Fibroblast of the conjunctiva (primary cell): ENCODE data around the gene SKI.

Experiments used
- DNase-seq: peaks from one replicate; pipeline ENCODE4 v3.0.0-alpha.2; 2010; ENCODE audit warnings: low read depth

SKI gene

DNA sequence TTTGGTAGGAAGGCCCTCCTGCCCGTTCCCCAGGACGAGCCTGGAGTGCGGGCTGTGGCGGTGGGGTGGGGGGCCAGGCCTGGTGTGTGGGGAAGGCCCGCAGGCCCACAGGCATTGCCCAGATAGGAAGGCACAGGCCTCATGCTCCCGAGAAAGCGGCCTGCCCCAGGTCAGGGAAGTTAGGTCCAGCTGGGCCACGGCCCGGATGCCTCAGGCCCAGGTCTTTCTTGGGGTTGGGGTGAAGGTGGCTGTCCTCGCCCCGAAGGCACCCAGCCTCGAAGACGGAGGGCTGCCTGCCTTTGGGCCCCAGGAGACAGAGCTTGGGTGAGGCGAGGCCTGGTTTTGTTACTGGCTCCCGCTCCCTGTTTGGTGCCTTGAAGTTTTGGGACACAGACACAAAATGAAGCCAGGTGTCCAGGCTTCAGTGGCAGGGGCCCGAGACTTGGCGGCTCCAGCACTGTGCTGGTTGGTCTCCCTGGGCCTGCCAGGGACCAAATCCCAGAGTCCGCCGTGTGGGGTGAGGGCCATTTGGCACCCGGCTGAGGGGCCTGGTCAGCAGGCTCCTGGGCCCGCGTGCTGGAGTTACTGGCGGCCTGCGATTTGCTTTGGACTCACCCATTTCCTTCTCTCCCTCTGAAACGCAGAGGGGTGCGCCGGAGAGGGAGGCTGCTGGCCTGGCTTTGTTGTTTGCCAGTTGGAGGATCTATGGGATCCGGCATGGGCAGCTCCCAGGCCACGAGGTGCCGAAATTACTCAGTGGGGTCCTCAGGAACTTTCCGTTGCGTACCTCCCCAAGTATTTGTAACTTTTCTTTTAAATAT is 2.0 kb downstream of the SKI start:
- no peak for DNase-seq

DNA sequence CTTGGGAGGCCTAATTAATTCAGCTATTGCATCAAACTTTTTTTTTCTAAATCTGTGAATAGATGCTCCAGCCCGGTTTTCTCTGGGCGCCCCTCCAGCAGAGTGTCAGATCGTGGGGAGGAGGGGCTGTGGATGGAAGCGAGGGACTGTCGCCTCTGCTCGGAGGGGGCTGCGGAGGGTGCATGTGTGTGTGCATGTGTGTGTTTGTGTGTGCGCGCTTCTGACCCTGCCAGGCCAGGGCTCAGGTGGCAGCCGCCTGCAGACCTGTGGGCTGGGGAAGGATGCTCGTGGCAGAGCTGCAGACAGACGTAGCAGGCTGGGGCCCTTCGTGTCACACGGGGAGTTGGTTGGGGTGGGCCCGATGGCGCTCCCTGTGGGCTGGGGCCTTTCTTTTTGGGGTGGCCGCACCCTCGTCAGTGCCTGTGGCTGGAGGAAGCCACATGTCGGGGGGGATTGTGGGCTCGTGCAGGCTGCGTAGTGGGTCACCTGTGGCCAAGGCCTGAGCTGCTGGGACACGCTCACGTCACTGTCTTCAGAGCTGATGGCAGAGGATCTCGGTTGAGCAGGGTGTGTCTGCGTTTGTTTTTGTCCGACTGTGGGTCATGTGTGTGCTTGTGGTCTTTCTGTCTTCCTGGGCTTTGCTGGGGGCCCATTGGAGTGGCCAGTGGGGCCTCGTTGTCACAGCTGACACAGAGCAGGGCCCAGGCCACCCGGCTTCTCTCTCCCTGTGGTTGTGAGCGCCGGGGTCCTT is 2.8 kb downstream of the SKI start:
- no peak for DNase-seq

DNA sequence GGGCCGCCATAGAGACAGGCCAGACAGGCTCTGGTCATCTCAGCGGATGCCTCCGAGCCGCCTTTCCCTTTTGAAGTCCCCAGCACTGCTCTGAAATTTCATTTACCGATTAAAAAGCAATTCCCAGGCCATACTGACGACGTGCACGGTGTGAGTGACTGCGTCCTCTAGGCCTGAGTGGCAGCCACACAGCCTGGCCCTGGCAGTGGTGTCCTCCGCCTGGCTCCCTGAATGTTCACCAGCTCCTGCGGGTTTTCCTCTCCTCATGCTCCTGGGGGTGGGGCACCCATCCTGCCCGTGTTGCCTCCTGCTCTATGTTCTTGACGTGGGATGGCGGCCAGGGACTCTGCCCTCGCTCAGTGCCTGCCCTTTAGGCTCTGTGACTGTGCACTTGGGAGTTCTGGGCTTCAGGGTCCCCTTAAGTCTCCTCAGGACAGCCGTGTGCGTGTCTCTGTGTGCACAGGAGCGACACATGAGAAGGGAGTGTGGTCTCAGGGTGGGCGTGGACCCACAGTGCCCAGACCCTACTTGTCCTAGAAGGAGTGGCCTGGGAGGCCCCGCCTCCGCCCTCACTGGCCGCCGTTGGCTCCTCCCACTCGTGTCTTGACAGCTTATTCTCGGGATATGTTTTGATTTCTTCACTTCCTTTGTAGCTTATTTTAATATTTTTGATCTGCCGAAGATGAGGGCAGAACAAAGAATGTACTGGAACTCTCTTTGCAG is 3.6 kb downstream of the SKI start:
- peak; percentile 68 for DNase-seq

DNA sequence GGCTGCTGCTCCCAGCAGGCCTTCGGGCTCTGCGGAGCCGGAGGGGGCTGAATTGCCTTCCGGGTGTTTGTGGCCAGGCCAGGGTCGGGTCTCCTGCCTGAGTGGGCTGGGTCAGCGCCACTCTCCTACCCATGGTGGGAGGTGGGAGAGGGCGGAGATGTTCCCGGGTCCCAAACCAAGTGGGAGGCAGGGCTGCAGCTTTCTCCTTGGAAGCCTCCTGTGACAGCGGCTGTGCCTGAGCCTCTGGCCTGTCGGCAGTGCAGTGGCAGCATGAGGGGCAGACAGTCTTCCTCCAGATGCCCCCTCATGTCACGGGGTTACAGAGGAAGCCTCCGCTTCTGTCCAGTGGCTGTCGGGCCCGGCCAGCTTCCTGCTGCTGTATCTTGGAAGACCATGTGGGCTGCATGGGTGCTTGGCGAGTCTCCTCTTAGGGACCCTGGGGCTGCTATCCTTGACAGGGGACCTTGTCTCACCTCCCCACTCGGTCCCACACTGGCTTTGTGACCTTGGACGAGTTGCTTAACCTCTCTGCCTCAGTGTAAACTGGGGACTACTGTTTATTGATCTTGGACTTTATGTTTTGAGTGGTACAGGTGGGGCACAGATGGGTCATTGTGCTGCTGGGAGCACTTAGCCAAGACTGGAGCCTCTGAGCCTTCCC is 4.3 kb downstream of the SKI start:
- no peak for DNase-seq

DNA sequence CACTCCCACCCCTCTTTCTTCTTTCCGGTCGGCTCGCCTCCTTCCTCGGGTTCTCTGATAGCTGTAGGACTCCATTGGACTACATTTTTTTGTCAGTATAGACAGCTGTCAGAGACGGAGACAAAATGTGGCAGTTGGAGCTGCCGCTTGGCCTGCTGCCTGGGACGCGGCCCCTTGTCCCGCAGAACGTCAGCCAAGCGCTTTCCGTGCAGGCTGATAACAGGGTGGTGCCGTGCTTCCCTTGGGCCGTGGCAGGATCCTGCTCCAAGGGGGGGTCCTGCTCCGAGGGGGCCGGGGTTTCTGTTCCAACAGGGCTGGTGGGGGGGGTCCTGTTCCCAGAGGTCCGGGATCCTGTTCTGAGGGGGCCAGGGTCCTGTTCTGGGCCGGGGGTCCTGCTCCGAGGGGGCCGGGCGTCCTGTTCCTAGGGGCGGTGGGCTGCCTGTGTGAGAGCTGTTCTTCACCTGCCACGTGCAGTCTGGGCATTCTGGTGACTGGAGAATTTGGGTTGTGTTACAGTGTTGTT is 4.9 kb downstream of the SKI start:
- DNase-seq, result no peak

DNA sequence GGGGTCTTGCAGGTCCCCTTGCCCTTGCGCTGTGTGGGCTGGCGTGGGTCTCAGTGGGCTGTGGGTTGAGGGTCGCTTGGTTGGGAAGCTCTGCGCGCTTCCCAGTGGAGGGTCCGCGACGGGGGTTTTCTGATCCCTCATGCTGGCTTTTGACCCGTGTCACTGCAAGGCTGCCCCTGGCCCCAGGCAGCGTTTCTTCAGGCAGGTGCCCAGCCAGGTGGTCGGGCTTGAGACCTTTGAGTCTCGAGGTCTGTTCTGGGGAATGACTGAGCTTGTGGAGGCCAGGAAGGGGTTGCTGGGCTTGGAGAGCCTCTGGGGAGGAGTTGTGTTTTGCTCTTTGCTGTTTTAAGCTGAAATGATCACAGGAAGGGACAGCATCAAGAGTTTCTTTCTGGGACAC is 5.3 kb downstream of the SKI start:
- DNase-seq, result no peak

DNA sequence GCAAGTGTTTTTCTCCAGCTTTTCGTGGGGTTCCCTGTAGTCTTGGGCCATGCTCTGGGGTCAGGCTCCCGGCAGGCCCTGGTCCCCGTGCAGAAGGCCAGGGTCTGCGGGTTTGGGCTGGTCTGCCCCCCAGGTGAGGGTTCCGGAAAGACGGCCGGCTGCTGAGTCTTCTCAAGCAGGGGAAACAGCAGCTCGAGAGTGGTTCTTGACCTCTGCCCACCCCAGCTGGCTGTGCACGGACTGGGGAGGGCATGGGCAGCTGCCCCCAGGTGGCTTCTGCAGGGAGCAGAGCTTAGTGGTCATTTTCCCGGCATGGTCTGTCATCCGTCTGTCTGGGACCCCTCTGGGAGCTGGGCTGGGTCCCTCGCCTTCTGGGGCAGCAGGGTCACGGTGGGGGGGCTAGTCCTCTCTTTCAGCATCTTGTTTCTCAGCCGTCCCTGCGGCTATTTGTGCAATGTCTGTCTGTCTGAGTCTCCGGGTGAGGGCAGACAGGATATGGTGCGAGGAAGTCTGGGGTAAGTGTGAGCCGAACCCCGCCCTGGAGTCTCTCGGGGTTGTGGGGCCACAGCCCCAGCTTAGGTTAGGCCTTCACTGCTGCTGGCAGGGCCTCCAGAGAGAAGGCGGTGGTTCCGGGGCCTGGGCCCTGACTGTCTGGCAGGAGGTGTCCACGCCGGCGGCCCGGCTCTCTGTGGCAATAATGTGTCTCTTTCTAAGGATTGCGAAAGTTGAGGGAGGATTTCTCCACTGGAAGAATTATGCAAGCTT is 6.1 kb downstream of the SKI start:
- peak; percentile 89 for DNase-seq

DNA sequence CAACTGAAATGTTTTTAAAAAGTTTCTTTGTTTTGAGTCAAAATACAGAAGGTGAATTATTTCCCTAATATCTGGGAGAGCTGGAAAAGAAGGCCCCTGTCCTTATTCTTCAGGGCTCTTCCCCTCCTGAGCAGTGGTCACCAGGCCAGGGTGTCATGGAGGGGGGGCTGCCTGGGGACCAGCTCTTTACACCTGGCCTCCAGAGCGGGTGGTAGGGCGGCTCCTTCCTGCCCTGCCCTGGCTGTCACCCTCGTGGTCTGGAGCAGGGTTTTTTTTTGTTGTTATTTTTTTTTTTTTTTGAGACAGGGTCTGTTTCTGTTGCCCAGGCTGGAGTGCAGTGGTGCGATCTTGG is 6.6 kb downstream of the SKI start:
- no peak for DNase-seq

DNA sequence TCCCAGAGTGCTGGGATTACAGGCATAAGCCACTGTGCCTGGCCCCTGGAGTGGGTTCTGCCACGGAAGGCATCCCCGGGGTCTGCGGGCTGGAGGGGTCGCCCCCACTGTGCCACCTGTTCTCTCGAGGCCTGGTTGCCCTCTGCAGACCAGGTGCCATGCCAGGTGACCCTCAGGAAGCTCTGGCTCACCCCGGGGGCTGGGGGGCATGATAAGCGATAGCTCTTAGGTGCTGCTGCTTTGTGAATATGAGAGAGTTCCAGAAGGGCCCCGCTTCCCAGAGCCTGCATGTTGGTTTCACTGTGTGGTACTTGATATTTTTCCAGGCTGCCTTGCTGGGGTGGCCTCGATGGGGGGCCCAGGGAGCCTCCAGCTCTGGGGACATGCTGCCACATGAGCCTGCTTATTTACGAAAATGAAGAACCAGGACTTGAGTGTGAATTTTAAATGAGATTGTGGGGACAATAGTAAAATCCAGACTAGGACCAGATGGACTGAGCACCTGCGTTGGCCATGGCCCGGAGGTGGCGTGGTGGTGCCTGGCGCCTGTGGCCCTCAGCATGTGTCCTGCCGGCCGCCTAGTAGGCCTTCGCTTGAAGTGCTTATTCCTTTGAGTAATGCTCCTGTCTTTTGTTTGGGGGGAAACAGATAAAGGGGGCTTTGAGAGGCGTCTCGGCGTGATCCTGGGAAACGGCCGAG is 7.3 kb downstream of the SKI start:
- no peak for DNase-seq

DNA sequence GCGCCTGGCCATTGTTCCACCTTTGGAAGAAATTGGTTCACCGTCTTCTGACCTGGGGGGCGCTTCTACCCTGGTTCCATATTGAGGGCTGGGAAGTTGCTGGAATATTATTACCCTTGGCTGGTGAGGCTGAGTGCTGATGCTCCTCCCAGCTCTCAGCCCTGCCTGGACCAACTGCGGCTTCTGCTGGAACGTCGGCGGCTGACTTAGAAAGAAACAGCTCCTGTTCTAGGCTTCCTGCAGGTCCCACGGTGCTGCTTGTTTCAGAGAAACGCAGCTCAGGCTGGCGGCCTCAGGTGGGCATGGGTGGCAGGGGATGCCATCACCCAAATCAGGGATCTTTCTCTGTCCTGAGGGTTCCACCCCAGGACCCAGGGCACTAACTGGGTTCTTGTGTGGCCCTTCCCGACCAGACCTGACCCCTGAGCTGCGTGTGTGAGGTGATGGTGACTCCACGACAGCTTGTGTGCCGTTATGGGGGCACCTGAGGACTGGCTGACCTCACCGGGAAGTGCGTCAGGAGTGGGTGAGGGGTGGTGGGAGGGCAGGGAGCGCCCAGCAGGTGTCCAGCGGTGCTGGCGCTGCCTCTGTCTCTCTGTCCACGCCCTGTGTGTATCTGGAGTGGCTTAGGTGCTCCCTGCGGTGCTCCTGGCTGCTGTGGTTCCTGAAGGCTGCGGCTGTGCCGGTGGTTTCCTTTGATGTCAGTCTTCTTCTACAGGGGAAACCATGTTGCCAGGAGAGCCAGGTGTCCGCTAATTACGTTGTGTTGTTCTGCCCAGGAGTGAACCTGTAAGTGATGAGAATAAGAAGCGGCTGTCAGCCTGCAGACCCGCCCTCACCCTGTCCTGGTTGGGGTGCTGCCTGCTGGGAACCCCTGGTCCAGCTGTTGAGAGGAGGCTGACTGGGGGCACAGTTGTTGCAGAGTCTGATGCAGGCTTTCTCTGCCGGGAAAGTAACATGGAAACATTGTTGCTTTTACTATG is 8.9 kb downstream of the SKI start:
- no peak for DNase-seq

DNA sequence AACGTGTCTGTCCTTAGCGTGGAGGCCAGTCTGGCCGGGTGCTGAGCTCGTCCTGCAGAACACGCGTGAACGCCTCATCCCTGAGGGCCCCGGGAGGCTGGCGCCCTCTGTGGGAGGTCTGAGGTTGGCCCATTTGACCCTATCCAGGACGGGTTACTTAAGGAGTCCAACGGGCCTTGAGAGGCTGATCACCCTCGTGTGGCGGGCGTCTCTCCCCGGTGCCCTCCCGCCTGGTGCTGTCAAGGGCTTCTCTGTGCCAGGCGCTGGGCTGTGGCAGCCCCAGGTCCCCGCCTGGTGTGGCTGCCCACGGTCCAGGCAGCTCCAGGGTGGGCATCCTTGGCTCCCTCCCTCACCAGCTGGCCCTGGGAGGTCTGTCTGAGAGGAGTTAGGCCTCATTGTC is 9.7 kb downstream of the SKI start:
- DNase-seq, result no peak

DNA sequence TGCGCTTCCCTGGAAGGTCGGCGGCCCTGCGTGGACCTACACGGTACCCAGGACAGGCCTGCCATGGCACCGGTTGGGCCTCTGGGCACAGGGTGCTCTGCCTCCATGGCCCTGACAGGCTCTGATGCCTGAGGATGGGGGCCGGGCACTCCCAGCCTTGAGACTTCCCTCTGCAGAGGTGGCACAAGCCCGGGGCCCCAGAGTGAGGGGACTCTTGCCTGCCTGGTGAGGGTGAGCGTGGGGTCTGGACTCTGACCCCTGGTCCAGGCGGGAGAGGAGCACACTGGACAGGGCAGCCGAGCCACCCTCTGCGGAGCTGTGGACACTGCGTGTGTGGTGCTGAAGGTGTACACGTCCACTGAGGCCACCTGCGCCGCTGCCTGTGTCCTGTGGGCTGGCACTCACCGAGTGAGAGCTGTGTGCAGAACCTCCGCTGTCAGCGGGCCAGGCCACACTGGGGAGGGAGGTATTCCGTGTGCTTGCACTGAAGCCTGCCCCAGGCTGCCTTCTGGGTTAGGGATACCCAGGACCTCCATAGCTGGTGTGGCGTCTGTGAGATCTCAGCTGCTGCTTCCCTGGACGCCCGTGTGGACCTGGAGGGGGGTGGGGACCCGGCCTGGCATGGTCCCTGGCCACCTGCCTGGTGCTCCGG is 10.4 kb downstream of the SKI start:
- DNase-seq, result no peak

DNA sequence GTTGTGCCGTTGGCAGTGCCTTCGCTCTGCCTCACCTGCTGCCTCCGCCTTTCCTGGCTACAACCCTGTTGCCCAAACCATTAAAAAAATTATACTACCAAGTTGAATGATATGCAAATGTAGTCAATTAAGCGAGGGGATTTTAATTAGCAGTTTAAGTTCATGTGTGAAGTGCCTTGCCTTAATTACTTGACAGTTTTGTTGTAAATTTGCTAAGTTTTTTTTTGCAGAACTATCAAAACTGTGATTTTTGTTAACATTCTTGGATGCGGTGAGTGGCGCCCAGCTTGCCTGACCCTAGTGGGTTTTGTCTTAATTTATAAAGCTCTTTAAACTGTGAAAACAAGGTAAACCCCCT is 10.9 kb downstream of the SKI start:
- DNase-seq, result no peak

DNA sequence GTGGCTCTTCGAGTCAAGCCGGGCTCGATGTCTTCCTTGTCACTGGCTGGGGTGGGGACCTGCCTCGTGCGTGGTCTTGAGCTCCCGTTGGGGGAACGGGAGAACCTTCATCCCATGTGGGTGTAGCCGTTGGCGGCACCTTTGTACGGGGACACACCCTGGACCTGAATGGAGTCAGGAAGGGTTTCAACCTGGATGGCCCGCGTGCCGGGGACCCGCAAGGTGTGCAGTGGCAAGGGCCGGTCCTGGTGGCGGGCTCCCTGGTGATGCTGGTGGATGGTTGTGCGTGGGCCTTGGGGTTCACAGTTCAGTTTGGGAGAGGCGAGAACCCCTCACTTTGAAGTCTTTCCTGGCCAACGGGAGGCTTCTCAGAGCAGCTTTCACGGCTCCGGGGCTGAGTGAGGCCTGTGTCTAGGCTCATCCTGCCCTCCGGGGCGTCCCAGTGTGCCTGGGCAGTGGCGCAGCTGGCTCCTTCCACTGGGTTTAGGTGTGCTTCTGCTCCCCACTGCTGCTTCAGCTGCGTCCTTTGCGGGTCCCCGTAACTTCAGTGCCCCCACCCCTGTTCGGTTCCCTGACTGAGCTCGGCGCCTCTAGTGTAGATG is 11.4 kb downstream of the SKI start:
- no peak for DNase-seq

DNA sequence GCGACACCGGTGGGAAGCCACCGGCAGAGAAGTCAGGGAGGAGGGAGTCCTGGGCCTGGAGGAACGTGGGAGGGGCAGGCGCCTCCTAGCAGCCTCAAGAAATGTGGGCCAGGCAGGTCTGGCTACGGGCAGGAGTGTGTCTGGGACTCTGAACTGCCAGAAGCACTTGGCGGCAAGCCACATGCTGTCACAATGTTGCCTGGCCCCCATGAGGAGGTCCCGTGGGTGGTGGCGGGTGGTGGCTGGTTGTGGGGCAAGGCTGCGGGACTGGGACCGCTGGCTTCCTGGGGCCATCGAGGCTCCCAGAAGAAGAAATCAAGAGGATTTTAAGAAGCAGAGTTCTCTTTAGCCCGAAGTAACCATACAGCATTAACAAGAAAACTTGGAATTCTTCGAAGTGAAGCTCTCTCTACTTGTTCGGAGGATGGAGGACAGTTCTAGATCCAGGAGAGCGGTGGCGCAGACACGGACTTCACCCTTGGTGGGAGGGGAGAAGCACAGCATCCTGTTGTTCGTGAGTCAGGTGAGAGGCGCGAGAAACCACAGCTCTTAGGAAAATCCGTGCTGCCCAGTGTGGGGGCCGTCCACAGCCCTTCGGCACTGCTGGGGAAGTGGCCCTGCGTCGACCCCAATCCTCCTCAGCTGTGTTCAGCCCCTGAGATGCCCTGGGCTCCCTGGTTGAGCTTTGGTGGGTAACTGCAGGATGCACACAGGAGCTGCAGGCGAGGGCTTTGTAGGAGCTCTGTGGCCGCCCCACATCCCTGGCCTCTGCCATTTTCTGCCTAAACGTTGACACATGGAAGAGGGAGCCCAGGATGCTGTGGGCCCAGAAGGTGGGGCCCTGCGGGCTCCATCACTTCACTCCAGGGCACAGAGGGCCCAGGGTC is 12.4 kb downstream of the SKI start:
- no peak for DNase-seq

DNA sequence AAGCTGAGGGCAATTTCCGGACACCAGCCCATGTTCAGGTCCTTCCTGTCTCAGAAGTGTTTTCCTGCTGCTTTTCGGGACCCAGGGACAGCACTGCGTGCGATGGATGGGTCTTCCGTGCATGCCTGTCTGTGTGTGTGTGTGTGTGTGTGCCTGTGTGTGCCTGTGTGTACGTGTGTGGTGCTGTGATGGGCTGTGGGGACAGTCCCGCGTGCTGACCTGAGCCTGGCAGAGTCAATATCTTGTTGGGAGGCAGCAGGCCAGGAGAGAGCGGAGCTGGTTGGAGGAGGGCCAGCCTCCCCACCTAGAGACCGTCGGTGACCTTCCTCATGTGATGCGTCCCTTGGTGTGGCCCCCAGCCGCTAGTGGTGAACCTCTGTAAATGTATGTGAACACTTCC is 13.7 kb downstream of the SKI start:
- no peak for DNase-seq

DNA sequence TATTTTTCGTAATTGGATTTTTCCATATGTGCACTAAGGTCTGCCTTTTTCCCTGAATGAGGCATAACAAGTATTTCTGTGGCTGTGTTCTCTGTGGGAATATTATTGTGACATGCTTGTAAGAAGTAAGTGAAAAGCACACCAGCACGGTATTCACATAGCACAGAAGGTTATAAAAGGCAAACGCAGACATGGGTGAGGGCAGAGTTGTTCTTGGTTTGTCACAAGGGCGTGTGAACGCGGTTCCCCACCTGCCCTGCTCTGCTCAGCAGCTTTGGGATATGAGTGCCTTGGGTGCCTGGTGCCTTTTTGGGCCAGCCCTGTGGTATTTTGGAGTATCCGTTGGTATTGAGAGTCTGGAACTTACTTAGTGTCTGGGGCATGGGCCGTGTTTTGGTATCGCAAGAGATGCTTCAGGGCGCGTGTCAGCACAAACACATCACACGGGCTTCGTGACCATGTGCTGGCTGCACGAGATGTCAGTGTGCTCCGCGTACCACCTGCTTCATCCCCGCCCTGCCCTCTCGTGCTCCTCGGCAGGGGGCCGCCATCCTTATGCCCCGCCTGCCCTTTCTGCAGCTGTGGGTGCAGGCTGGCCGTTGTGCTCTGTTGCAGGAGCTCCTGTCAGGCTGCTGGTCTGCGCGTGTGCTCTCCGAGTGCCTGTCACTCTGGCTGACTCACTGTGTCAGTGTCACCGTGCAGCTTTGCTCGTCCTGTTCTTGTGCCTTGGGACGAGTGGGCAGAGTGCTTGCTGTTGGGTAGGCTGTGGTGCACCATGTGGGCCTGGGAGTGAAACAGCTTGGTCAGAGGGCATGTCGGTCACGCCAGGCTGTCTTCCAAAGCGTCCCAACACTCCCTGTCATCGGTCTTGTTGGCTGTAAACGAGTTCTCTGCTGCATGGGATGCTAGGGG is 15.0 kb downstream of the SKI start:
- DNase-seq, result no peak
